Measurements from ENCODE around the gene ZNF473.

GRCh38 chr19:49997709-49998108 is 28.1 kb upstream of the ZNF473 start:
- no peak for TF ChIP-seq NR3C1 (IDR thresholded peaks at IDR 0.05)
- TF ChIP-seq HDAC2 (IDR thresholded peaks at IDR 0.05), result no peak
- TF ChIP-seq CTCF (IDR thresholded peaks at IDR 0.05), result no peak
- TF ChIP-seq CHD4 (IDR thresholded peaks at IDR 0.05; ENCODE audit: borderline replicate concordance), result no peak
- TF ChIP-seq MAZ (IDR thresholded peaks at IDR 0.05; ENCODE audit: borderline replicate concordance, low read depth, low read length), result no peak
- TF ChIP-seq POLR2A (IDR thresholded peaks at IDR 0.05; ENCODE audit: low read length), result no peak
- TF ChIP-seq MAFK (IDR thresholded peaks at IDR 0.05; ENCODE audit: partially characterized antibody), result no peak
- TF ChIP-seq RFX5 (IDR thresholded peaks at IDR 0.05), result no peak
- TF ChIP-seq MAX (IDR thresholded peaks at IDR 0.05), result no peak
- TF ChIP-seq SMC3 (IDR thresholded peaks at IDR 0.05), result no peak
- TF ChIP-seq JUN (IDR thresholded peaks at IDR 0.05), result no peak
- TF ChIP-seq KDM5A (IDR thresholded peaks at IDR 0.05), result no peak
- no peak for TF ChIP-seq CHD2 (IDR thresholded peaks at IDR 0.05; ENCODE audit: low read length, partially characterized antibody)

All from A549 (cell line).